ENCODE data around the gene SIGLEC9.
"Not testable (repeated sequence)": the region's sequence is repeated elsewhere in the genome, so short reads cannot be mapped to it uniquely, and the experiment has no call there.

SIGLEC9 gene

DNA sequence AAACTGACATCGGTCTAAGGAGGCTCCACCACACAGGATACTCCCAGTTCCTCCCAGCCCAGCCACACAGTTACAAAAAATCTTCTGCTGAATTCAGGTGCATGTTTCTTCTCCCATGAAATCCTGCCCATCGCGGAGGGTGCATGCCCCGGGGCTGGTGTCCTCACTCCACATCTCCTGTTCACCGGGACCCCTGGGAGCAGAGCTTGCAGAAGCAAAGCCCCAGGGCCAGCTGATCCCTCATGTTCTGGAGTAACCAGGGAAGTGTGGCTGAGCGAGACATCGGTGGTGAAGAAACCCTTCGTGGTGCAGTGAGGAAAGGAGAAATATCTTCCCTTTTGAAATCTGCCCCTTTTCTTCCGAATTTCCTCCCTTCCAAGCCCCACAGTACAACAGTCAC lies 904 bp upstream of the SIGLEC9 start:
- no peak for DNase-seq (ENCODE audit: low read depth)

DNA sequence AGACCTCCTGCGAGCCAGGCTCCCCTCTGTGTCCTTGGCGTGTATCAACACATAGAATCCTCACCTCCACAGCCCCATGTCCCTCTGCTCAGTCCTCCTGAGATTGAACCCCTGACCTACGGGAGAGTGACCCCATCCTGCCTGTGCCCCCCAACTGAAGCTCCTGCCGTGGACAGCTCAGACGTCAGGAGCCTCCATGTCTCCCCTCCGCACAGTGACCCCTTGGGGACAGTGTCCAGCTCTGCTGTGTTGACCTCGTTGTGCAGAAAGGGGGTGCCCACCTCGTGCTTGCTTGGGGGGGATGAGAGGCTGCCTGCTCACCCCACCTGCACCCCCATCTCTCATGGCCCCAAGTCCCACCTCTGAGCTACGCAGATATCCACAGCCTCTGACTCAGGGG lies 490 bp upstream of the SIGLEC9 start:
- no peak for DNase-seq (ENCODE audit: low read depth)

DNA sequence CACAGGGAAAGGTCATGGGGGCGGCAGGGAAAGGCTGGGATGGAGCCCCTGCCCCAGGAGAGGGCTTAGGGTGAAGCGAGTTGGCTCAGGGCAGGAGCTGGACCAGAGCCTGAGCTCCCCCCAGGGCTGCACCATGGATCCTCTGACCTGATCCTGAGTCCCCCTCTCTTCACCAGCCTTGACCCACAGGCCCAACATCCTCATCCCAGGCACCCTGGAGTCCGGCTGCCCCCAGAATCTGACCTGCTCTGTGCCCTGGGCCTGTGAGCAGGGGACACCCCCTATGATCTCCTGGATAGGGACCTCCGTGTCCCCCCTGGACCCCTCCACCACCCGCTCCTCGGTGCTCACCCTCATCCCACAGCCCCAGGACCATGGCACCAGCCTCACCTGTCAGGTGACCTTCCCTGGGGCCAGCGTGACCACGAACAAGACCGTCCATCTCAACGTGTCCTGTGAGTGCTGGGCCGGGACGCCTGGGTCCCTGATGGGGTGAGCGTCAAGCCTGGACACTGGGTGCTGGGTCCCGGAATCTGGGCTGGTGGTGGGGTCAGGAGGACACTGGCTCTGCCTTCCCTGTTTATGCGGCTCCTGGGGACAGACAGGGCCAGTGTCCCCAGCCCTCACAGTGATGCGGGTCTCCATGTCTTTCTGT lies 842 bp downstream of the SIGLEC9 start:
- no peak for DNase-seq (ENCODE audit: low read depth)

DNA sequence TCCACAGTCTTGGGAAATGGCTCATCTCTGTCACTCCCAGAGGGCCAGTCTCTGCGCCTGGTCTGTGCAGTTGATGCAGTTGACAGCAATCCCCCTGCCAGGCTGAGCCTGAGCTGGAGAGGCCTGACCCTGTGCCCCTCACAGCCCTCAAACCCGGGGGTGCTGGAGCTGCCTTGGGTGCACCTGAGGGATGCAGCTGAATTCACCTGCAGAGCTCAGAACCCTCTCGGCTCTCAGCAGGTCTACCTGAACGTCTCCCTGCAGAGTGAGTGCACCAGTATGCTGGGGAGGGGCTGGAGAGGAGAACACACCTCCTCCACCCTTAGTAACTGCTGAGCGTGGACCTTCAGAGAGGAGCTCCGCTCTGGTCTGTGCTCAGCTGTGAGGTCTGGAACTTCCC lies 2.3 kb downstream of the SIGLEC9 start:
- no peak for DNase-seq (ENCODE audit: low read depth)

DNA sequence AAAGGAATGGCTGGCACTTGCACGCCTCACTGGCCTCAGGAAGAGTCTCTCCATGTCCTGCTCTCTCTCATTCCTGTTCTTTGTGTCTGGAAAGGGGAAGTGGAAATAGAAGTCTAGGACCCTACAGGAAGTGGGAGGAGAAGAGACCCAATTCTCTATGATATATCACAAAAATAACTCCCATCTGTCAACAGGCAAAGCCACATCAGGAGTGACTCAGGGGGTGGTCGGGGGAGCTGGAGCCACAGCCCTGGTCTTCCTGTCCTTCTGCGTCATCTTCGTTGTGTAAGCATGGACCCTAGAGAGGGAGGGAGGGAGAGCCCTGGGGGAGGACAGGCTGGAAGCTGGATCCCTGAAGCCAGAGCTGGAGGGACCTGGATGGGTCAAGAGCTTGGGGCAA lies 3.0 kb downstream of the SIGLEC9 start:
- no peak for DNase-seq (ENCODE audit: low read depth)

DNA sequence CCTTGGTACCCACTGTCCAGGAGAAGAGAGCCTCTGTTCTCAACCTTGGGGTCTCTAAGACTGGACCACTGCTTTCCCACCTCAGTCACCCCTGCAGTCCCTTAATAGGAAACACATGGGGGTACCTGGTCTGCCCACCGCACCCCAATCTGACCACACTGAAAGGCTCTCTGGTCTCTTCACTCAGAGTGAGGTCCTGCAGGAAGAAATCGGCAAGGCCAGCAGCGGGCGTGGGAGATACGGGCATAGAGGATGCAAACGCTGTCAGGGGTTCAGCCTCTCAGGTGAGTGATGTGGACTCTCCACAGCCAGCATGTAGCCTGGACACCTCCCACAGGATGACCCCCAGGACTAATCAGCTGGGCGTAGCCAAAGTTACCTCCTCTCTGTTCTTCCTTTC lies 3.5 kb downstream of the SIGLEC9 start:
- no peak for DNase-seq (ENCODE audit: low read depth)

DNA sequence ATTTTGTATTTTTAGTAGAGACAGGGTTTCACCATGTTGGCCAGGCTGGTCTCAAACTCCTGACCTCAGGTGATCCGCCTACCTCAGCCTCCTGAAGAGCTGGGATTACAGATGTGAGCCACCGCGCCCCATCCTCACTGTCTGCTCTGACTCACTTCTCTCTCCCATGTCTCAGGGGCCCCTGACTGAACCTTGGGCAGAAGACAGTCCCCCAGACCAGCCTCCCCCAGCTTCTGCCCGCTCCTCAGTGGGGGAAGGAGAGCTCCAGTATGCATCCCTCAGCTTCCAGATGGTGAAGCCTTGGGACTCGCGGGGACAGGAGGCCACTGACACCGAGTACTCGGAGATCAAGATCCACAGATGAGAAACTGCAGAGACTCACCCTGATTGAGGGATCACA lies 5.0 kb downstream of the SIGLEC9 start:
- DNase-seq (ENCODE audit: low read depth), result no peak

DNA sequence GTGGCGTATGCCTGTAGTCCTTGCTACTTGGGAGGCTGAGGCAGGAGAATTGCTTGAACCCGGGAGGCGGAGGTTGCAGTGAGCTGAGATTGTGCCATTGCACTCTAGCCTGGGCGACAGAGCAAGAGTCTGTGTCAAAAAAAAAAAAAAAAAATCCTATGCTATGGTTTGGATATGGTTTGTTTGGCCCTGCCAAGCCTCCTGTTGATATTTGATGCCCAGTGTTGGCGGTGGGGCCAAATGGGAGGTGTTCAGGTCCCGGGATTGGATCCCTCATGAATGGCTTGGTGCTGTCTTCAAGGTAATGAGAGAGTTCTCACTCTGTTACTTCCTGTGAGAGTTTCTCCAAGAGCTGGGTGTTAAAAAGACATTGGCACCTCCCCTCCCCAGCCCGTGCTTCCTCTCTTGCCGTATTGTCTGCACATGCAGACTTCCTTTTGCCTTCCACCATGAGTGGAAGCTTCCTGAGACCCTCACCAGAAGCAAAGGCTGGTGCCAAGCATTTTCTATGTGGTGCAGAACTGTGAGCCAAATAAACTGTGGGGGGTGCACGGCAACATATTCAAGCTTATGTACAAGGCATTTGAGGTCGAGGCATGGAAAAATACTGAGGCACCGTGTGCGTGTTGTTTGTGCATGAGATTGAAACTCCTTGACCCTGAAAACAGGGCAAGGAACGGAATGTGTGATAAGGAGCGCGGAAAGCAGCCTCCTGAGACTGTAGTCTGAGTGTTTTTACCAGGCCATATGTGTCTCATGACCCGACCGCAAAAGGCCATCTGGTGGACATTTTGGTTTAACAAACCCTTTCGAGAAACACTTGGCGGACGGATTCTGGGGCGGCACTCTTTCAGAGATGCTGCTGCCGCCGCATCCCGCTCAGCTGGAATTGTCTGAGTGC lies 7.3 kb downstream of the SIGLEC9 start:
- DNase-seq (ENCODE audit: low read depth), result no peak

DNA sequence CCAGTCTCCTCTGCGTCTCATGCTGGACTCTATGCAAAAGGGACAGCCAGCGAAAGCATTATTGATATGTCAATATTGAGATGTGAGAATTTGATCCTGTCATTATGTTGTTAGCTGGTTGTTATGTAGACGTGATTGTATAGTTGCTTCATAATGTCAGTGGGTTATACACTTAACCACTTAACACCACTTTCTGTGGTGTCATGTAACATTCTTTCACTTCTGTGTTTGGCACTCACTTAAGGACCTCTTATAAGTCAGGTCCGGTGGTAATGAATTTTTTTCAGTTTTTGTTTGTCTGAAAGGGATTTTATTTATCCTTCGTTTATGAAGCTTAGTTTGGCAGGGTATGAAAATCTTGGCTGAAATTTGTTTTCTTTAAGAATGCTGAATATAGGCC lies 10.3 kb downstream of the SIGLEC9 start:
- DNase-seq (ENCODE audit: low read depth), result no peak

DNA sequence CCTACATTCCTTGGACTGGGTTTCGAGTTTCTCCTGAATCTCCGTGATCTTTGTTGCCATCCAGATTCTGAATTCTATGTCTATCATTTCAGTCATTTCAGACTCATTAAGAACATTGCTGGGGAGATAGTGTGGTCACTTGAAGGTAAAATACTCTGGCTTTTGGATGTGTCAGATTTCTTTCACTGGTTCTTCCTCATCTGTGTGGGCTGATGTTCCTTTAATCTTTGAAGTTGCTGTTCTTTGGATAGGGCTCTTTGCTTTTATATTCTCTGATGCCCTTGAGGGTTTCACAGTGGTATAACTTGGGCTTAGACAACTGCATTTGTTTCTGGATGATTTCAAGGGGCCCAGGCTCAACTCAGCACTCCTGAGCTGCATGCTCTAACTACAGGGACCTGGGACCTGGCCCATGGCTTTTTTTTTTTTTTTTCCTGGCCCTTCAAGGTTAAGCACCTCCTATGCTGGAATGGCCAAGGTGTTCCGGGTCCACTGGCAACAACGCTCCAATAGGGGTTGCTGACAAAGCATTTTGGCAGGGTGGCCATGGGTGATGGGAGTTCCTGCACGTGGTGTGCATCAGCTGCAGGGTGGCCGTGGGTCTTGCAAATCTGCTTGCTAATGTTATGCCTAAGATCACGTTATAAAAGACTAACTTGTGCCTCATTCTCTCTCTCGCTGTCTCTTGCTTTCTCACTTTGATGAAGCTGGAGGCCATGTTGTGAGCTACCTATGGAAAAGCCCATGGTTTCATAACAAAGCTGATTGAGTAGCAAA lies 11.5 kb downstream of the SIGLEC9 start:
- no peak for DNase-seq (ENCODE audit: low read depth)

DNA sequence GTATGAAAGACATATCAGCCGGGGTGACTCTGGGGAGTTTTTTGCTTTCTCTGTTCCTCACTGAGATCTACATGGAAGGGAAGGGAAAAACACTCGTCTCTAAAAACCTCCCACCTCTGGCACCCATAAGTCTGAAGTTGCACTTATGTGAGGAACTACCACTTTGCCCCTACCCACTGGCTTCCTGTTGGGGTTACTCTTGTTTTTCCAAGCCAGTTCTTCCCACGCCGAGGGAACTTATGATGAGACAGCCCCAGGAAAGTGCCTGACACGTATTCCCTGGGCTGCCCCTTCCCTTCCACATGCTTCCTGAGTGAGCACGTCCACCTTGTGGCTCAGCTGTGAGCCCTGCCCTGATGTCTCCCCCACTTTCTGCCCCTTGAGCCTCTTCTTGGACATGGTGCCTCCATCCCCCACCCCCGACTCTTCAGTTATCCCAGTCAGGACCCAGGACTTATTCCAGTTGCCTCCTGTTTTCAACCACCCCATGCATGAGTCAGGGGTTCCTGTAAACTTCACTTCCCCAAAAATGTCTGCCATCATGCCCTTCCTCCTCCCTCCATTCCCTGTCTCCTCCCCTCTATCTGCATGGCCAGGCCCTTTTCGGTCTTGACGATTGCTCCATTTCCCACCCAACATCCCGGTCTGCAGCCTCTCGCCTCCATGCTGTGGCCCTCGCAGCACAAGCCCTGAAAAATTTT lies 12.3 kb downstream of the SIGLEC9 start:
- DNase-seq (ENCODE audit: low read depth), result no peak

DNA sequence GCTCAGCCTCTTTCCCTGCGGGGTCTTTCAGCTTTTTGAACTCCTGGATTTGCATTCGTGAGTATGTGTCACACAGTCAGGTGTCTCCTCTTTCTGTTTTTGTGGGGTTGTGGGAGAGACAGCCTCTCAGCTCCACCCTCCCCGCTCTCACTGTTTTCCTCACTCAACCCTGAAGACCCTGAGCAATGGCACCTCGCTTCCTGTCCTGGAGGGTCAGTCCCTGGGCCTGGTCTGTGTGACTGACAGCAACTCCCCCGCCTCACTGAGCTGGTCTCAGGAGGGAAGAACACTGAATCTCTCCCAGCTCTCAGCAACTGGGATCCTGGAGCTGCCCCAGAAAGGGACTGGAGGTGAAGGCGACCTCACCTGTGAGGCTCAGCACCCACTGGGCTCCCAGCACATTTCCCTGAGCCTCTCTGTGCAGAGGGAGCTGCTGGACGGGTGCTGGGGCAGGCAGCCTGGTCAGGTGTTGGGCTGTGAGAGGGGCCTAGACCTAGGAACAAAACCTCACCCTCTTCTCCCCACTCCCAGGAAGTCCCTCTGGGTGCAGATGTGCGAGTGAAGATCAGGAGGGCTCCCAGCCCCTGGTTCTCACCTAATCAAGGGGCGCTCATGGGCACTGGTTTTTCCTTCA lies 13.2 kb downstream of the SIGLEC9 start:
- no peak for DNase-seq (ENCODE audit: low read depth)

DNA sequence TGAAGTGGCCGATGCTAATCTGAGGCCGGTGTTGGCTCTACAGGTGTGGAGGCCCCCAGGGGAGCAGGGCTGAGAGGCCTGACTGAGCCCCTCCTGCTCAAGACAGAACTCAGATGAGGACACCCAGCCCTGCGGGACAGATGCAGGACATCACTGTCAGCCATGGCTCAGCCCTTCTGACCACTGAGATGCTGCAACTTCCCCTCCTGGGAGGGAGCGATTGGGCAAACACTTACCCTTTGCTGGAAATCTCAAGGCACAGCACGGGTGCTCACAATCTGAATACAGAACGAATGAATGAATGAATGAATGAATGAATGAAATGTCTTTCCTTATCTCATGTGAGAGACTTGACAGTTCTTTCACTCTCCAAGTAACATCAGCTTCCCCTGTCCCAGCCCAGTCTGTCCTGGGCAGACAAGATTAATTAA lies 13.9 kb downstream of the SIGLEC9 start:
- no peak for DNase-seq (ENCODE audit: low read depth)

DNA sequence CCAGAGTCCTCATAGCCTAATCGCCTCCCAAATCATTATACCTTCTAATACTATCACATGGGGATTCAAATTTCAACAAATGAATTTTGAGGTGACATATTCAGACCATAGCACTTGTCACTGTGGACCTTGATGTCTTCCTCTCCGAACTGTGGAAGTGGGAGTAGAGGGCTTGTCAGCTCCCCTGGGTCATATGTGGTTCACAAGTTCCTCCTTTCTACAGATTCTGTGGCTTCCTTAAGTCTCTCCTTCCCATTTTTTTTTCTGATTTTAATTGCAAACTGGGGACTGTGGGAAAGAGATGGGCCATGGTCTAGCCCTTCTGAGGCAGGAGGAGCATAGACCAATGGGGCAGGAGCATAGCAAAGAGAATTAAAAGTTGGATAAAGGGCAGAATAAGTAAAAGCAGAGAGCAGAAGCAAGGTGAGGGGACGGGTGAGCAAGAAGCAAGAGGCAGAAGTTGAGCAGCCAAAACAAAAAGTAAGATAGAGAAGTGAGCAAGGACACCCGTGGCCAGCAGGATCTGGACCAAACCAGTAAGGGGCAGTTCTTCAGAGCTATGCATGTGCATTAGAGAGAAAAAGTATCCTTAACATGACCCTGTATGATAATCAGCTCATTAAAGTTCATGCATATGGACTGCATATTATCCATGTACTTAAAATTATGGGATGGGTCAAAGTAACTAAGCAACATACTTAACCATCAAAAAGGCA lies 14.8 kb downstream of the SIGLEC9 start:
- DNase-seq (ENCODE audit: low read depth), result no peak

DNA sequence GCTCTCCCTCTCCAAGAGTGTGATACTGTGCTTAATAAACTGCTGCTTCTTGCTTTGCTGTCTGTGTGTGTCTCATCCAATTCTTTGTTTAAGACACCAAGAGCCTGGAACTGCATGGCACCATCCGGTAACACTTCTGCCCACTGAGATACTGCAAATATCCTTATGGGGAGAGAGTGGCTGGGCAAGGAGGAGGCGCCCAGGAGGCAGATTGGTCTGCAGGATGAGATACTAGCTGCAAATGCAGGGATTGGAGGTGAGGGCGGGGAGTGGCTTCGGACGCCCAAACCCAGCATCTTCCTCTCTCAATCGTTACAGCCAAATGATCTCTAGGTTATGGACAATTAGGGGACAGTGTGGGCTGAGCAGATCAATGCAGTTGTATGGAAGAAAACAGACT lies 15.7 kb downstream of the SIGLEC9 start:
- DNase-seq (ENCODE audit: low read depth), result no peak

DNA sequence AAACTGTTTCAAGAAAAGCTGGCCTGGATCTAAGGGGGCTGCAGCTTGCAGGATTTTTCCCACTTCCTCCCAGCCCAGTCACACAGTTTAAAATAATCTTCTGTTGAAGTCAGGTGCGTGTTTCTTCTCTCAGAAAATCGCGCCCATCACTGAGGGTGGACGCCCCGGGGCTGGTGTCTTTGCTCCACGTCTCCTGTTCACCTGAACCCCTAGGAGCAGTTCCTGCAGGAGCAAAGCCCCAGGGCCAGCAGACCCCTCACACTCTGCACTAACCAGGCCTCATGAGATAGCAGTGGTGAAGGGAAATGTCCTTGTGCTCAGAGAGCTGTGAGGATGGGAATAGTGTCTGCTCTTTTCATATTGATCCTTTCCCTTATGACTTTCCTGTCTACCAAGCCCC lies 16.5 kb downstream of the SIGLEC9 start:
- DNase-seq (ENCODE audit: low read depth), result no peak

DNA sequence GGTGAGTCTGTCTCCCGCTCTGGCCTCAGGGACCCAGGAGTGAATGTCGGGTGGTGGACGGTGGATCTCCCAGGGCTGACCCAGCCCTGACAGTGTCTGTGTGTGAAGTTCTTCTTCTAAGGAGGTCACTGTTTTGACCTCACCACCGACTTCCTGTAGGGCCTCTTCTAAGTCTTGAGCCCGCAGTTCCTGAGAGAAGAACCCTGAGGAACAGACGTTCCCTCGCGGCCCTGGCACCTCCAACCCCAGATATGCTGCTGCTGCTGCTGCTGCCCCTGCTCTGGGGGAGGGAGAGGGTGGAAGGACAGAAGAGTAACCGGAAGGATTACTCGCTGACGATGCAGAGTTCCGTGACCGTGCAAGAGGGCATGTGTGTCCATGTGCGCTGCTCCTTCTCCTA lies 17.4 kb downstream of the SIGLEC9 start, which contains the start of gene SIGLEC7:
TSS of gene SIGLEC7 (plus strand) at position 183 of the 400 bp plus-strand sequence. CDS start at position 252, 69 bp downstream.
- DNase-seq (ENCODE audit: low read depth), result no peak

DNA sequence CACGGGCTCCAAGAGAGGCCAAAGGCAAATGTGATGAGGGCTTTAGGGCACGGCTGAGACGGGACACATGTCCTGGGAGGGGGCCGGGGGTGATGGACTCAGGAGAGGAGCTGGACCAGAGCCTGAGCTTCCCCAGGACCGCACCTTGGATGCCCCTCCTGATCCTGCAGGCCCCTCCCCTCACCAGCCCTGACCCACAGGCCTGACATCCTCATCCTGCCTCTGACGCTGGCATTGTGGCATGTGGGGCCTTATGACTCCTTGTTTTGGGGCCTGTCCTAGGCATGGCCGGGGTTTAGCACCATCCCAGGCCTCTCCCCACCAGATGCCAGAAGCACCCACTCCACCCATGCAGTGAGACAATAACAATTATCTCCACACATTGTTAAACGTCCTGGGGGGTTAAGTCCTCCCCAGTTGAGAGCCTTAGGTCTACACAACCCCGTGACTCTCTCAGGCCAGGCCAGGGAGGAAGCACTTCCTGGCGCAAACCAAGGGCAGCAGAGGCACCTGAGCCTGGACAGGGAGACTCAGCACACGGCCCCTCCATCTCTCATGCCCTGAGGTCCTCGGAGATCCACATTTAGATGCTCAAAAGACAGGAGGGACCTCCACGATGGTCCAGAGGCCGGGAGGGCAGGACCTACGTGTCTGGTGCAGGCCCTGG lies 18.2 kb downstream of the SIGLEC9 start:
- not testable (repeated sequence) for DNase-seq (ENCODE audit: low read depth)

DNA sequence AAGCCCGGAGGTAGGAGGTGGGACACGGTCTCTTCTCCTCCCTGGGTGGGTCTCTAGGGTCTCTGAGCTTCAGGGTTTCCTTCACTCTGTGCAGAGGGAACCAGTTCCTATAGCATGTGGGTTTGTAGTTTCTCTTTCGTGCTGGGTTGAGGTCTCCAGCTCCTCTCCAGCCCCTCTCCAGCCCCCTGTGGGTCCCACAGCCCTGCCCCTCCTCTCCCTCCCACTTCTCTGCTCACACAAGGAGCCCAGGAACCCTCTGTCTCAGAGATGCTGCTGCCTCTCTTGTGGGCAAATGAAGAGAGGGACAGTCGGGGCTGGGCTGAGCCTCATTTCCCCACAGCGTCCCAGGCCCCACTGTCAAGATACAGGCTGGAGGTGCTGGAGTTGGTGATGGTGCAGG lies 18.8 kb downstream of the SIGLEC9 start:
- DNase-seq (ENCODE audit: low read depth), result no peak

DNA sequence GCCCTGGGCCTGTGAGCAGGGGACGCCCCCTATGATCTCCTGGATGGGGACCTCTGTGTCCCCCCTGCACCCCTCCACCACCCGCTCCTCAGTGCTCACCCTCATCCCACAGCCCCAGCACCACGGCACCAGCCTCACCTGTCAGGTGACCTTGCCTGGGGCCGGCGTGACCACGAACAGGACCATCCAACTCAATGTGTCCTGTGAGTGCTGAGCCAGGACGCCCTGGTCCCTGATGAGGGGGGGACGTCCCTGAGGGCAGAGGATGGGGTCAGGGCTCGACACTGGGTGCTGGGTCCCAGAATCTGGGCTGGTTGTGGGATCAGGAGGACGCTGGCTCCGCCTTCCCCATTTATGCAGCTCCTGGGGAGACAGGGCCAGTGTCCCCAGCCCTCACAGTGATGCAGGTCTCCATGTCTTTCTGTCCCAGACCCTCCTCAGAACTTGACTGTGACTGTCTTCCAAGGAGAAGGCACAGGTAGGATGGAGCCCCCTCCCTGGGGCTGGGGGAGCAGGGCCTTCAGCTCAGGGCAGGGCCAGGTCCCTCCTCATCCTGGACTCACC lies 19.9 kb downstream of the SIGLEC9 start:
- DNase-seq (ENCODE audit: low read depth), result no peak
